ENCODE measurements around the gene RNF123.
A peak's percentile ranks its signal among the peaks of the same experiment; 100 is the strongest.
"Not testable (repeated sequence)": the region's sequence is repeated elsewhere in the genome, so short reads cannot be mapped to it uniquely, and the experiment has no call there.

RNF123 gene

DNA sequence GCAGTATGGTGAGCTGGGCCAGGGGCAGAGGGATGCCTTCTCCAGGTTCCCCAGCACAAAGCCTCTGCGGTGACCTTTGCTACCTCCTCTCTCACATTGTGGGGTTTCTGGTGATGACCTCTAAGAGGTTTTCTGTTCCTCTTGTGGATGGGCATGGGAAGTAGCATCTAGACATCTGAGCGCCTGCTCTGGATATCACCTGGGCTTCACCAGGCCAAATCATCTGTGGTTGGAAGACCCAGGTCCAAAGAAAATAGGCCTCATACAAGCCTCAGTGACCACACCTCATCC lies 8.2 kb upstream of the RNF123 start:
- no peak for DNase-seq (ENCODE audit: low read depth)
- TF ChIP-seq, protein P1, sequence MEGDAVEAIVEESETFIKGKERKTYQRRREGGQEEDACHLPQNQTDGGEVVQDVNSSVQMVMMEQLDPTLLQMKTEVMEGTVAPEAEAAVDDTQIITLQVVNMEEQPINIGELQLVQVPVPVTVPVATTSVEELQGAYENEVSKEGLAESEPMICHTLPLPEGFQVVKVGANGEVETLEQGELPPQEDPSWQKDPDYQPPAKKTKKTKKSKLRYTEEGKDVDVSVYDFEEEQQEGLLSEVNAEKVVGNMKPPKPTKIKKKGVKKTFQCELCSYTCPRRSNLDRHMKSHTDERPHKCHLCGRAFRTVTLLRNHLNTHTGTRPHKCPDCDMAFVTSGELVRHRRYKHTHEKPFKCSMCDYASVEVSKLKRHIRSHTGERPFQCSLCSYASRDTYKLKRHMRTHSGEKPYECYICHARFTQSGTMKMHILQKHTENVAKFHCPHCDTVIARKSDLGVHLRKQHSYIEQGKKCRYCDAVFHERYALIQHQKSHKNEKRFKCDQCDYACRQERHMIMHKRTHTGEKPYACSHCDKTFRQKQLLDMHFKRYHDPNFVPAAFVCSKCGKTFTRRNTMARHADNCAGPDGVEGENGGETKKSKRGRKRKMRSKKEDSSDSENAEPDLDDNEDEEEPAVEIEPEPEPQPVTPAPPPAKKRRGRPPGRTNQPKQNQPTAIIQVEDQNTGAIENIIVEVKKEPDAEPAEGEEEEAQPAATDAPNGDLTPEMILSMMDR (conservative IDR thresholded peaks at IDR 0.05; ENCODE audit: low read depth, low read length) = no peak
- no peak overlapping the region for H3K4me3 ChIP-seq (ENCODE audit: low read length)

GRCh38 chr3:49681543-49681942 lies 7.8 kb upstream of the RNF123 start:
- no peak overlapping the region for H3K4me3 ChIP-seq (ENCODE audit: low read length)
- DNase-seq (ENCODE audit: low read depth) = no peak
- TF ChIP-seq, protein P1 (conservative IDR thresholded peaks at IDR 0.05; ENCODE audit: low read depth, low read length) = no peak

GRCh38 chr3:49683162-49683561 lies 6.2 kb upstream of the RNF123 start:
- no peak overlapping the region for H3K4me3 ChIP-seq (ENCODE audit: low read length)

DNA sequence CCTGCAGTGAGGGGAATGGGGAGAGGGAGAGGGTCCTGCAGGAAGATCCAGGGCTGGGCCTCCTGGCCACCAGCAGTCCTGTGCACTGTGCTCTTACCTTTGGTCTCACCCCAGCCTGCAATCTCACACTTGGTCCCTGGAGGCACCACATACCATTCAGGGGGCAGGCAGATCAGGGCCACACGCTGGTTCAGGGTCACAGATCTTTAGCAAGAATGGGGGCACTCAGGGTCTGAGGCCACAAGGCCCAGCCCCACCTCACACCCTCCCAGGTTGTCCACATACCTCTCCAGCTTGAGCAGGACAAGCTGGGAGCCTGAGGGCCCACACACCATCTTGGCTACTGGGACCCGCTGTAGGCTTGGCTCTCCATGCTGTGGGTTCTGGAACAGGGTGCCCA lies 4.9 kb upstream of the RNF123 start:
- not testable (repeated sequence) for DNase-seq (ENCODE audit: low read depth); H3K4me3 ChIP-seq (ENCODE audit: low read length)

More at GRCh38 chr3:49683162-49683561, 6.2 kb upstream of the RNF123 start:
- TF ChIP-seq, protein P1 (conservative IDR thresholded peaks at IDR 0.05; ENCODE audit: low read depth, low read length) = no peak
- DNase-seq (ENCODE audit: low read depth) = no peak

- H3K4me3 ChIP-seq (ENCODE audit: low read length); DNase-seq (ENCODE audit: low read depth): not testable (repeated sequence)
Measured at GRCh38 chr3:49685103-49685502, 4.3 kb upstream of the RNF123 start.

- DNase-seq (ENCODE audit: low read depth); H3K4me3 ChIP-seq (ENCODE audit: low read length): not testable (repeated sequence)
Measured at GRCh38 chr3:49685846-49686245, 3.5 kb upstream of the RNF123 start.

GRCh38 chr3:49686346-49686745 lies 3.0 kb upstream of the RNF123 start:
- DNase-seq (ENCODE audit: low read depth) = not testable (repeated sequence)
- peak overlapping the region; percentile 44 for H3K4me3 ChIP-seq (ENCODE audit: low read length)

- peak overlapping the region; percentile 44 for H3K4me3 ChIP-seq (ENCODE audit: low read length)
- DNase-seq (ENCODE audit: low read depth) = peak; percentile 26
Measured at GRCh38 chr3:49686769-49687423, 2.5 kb upstream of the RNF123 start.

GRCh38 chr3:49687424-49687795 lies 1.9 kb upstream of the RNF123 start:
- not testable (repeated sequence) for H3K4me3 ChIP-seq (ENCODE audit: low read length)

GRCh38 chr3:49688338-49689045 lies 865 bp upstream of the RNF123 start:
- DNase-seq (ENCODE audit: low read depth) = not testable (repeated sequence)
- H3K4me3 ChIP-seq (ENCODE audit: low read length) = peak overlapping the region; percentile 90

More at GRCh38 chr3:49687424-49687795, 1.9 kb upstream of the RNF123 start:
- DNase-seq (ENCODE audit: low read depth) = not testable (repeated sequence)

GRCh38 chr3:49689908-49690624 lies 709 bp downstream of the RNF123 start:
- peak overlapping the region; percentile 90 for H3K4me3 ChIP-seq (ENCODE audit: low read length)
- not testable (repeated sequence) for DNase-seq (ENCODE audit: low read depth)

GRCh38 chr3:49690856-49691255 lies 1.5 kb downstream of the RNF123 start:
- not testable (repeated sequence) for H3K4me3 ChIP-seq (ENCODE audit: low read length); DNase-seq (ENCODE audit: low read depth)

DNA sequence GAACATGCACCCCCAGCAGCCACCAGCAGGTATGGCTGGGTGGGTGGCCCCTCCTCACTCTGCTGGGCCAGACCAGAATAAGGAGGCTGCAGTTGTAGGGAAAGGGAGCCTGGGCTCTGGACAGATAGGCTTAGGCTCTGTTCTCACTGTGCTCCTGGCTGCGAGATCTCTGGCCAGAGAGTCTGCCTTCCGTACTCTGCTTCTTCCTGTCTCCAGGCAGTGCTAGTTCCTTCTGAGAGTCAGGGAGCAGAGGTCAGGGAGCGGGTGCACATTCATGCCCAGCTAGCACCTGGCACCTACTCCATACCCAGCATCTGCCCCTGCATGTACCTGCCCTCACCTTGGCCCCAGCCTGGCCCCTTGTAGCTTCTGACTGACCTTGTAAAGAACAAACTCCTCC lies 2.1 kb downstream of the RNF123 start:
- not testable (repeated sequence) for H3K4me3 ChIP-seq (ENCODE audit: low read length)

DNA sequence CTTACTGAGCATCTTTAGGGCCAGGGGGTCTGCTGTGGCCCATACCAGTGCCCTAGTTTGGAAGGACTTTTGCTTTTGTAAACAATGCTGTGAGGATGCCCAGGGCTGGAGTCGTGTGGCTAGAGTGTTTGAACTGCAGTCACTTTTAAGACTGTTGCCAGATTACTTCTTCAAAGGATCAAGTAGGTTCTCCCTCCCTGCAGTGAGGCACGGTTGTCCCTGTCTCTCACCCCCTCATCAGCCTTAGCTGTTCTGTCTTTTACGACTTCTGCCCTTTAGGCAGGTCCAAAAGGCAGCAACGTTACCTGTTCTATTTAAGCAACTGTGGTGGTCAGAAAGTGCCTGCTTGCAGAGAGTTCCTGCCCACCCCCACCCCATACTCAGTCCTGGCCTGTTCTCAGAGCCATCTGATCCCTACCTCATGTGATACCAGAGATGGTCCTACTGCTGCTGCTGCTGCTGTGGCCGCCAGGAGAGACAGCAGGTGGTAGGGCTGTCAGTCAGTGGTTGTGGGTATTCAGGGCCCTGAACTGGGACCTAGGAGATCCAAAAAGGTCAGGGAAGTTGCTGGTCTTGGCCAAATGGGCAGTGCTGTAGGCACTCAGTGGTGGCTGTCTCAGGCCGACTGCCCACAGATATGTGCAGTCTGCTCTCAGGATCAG lies 5.2 kb downstream of the RNF123 start:
- DNase-seq (ENCODE audit: low read depth); H3K4me3 ChIP-seq (ENCODE audit: low read length): not testable (repeated sequence)

More for the DNA sequence above, 2.1 kb downstream of the RNF123 start:
- not testable (repeated sequence) for DNase-seq (ENCODE audit: low read depth)

GRCh38 chr3:49695350-49696015 lies 6.1 kb downstream of the RNF123 start:
- not testable (repeated sequence) for H3K4me3 ChIP-seq (ENCODE audit: low read length); DNase-seq (ENCODE audit: low read depth)
